Measurements from ENCODE around the gene SPINT2. TPM values are rescaled to one million over a fixed set of nuclear protein-coding genes. Genes with fewer than 3 reads are reported as not detected.

Gene SPINT2
- total RNA-seq, 3 donors from 2014 or later (not counting 1 experiment from before 2014, with no cell fraction given) = 2.7 to 13.7 (median 6.9) TPM

GRCh38 chr19:38252385-38252784, 12.0 kb upstream of the SPINT2 start:
- H3K27me3 ChIP-seq (ENCODE audit: control insufficient read depth, insufficient read depth, low read length) = no peaks in the 10 kb centered on the region
- WGBS (ENCODE audit: insufficient coverage) = 86% methylated on average over 5 of the region's 5 CpGs
- no peaks in the 10 kb centered on the region for H3K36me3 Mint-ChIP-seq

GRCh38 chr19:38252941-38253691, 11.3 kb upstream of the SPINT2 start:
- ATAC-seq (no peak), DNase-seq (no peak)
- Mint-ChIP-seq H3K9me3 (no peaks in the 10 kb centered on the region), H3K27ac (no peak overlapping the region), H3K4me3 (no peak overlapping the region), H3K36me3 (no peaks in the 10 kb centered on the region), H3K27me3 (ENCODE audit: low read depth in 2 of 2) (peaks cover 16 to 31% of the 10 kb centered on the region in 2 donors), H3K4me1 (peaks cover 0 to 3% of the 10 kb centered on the region in 2 donors)
- no peak for TF ChIP-seq CTCF (IDR thresholded peaks at IDR 0.05)
- H3K9me3 ChIP-seq (ENCODE audit: control insufficient read depth, insufficient read depth, low read length) = no peaks in the 10 kb centered on the region
- H3K4me1 ChIP-seq (ENCODE audit: control insufficient read depth, insufficient read depth, low read length) = peaks cover 4% of the 10 kb centered on the region
- intact Hi-C loops (cut with micrococcal nuclease) = no loop called here
- H3K36me3 ChIP-seq (ENCODE audit: control insufficient read depth, insufficient read depth, low read length) = no peaks in the 10 kb centered on the region
- H3K27me3 ChIP-seq (ENCODE audit: control insufficient read depth, insufficient read depth, low read length) = no peaks in the 10 kb centered on the region
- H3K4me3 ChIP-seq (ENCODE audit: low read length) = peak overlapping the region; percentile 7
- whole genome bisulfite sequencing (ENCODE audit: insufficient coverage) = 51% methylated on average over 19 of the region's 21 CpGs
- H3K27ac ChIP-seq (ENCODE audit: low read length) = no peak overlapping the region

More at GRCh38 chr19:38252385-38252784, 12.0 kb upstream of the SPINT2 start:
- TF ChIP-seq CTCF (IDR thresholded peaks at IDR 0.05) = no peak
- H3K4me1 ChIP-seq (ENCODE audit: control insufficient read depth, insufficient read depth, low read length) = peaks cover 4% of the 10 kb centered on the region
- H3K36me3 ChIP-seq (ENCODE audit: control insufficient read depth, insufficient read depth, low read length) = no peaks in the 10 kb centered on the region
- DNase-seq (no peak), ATAC-seq (no peak)
- Mint-ChIP-seq H3K4me1 (peaks cover 0 to 3% of the 10 kb centered on the region in 2 donors), H3K9me3 (no peaks in the 10 kb centered on the region), H3K27me3 (ENCODE audit: low read depth in 2 of 2) (peaks cover 16 to 28% of the 10 kb centered on the region in 2 donors), H3K27ac (no peak overlapping the region), H3K4me3 (no peak overlapping the region)
- intact Hi-C loops (cut with micrococcal nuclease) = no loop called here
- H3K27ac ChIP-seq (ENCODE audit: low read length) = no peak overlapping the region
- no peak overlapping the region for H3K4me3 ChIP-seq (ENCODE audit: low read length)
- no peaks in the 10 kb centered on the region for H3K9me3 ChIP-seq (ENCODE audit: control insufficient read depth, insufficient read depth, low read length)

GRCh38 chr19:38253788-38254187, 10.6 kb upstream of the SPINT2 start:
- Mint-ChIP-seq H3K36me3 (no peaks in the 10 kb centered on the region), H3K27ac (no peak overlapping the region), H3K4me3 (no peak overlapping the region), H3K4me1 (peaks cover 0 to 3% of the 10 kb centered on the region in 2 donors), H3K9me3 (no peaks in the 10 kb centered on the region), H3K27me3 (ENCODE audit: low read depth in 2 of 2) (peaks cover 16 to 32% of the 10 kb centered on the region in 2 donors)
- TF ChIP-seq CTCF (IDR thresholded peaks at IDR 0.05) = no peak
- ATAC-seq (no peak), DNase-seq (no peak)
- WGBS (ENCODE audit: insufficient coverage) = 85% methylated on average over 5 of the region's 5 CpGs
- H3K27me3 ChIP-seq (ENCODE audit: control insufficient read depth, insufficient read depth, low read length) = no peaks in the 10 kb centered on the region
- intact Hi-C loops (cut with micrococcal nuclease) = no loop called here
- H3K4me1 ChIP-seq (ENCODE audit: control insufficient read depth, insufficient read depth, low read length) = peaks cover 4% of the 10 kb centered on the region
- no peaks in the 10 kb centered on the region for H3K9me3 ChIP-seq (ENCODE audit: control insufficient read depth, insufficient read depth, low read length)
- no peaks in the 10 kb centered on the region for H3K36me3 ChIP-seq (ENCODE audit: control insufficient read depth, insufficient read depth, low read length)
- H3K4me3 ChIP-seq (ENCODE audit: low read length) = no peak overlapping the region
- H3K27ac ChIP-seq (ENCODE audit: low read length) = no peak overlapping the region

Measured in natural killer cell (primary cell).